SK-N-SH treated with all-trans-retinoic acid at 6 μM for 48 hours (cell line): ENCODE measurements around the gene APIP.

ENCODE experiments used
- ATAC-seq: fragments of 200-7000 bp; cut with Tn5 transposase; 3 replicates; pipeline ENCODE4 v1.9.1; 2020; ENCODE audit warnings: mild to moderate bottlenecking, moderate library complexity
- ARNTL ChIP-seq: fragments of 450-650 bp; formaldehyde crosslinking; IDR thresholded peaks from 2 replicates; pipeline ENCODE4 v1.5.0; 2020; ENCODE audit warnings: low read depth, mild to moderate bottlenecking, moderate library complexity, borderline replicate concordance
- BACH2 ChIP-seq: fragments of 250-450 bp; sonication (Bioruptor Pico); IDR thresholded peaks from 2 replicates; pipeline ENCODE4 v1.9.0; 2021; ENCODE audit warnings: mild to moderate bottlenecking, borderline replicate concordance
- CREB5 ChIP-seq: fragments of 250-450 bp; sonication (Bioruptor Pico); IDR thresholded peaks from 2 replicates; pipeline ENCODE4 v1.5.1; 2020; ENCODE audit warnings: low read depth, mild to moderate bottlenecking, moderate library complexity
- CSDC2 ChIP-seq: fragments of 250-450 bp; sonication (Bioruptor Pico); IDR thresholded peaks from 2 replicates; pipeline ENCODE4 v1.5.0; 2020; ENCODE audit warnings: mild to moderate bottlenecking, moderate library complexity
- CSRNP3 ChIP-seq: fragments of 250-450 bp; sonication (Bioruptor Pico); IDR thresholded peaks from 2 replicates; pipeline ENCODE4 v1.5.1; 2021; ENCODE audit warnings: mild to moderate bottlenecking, moderate library complexity
- ESRRG ChIP-seq: fragments of 250-450 bp; sonication (Bioruptor Pico); IDR thresholded peaks from 2 replicates; pipeline ENCODE4 v1.6.1; 2021; ENCODE audit warnings: mild to moderate bottlenecking
- GLIS3 ChIP-seq: fragments of 250-450 bp; sonication (Bioruptor Pico); IDR thresholded peaks from 2 replicates; pipeline ENCODE4 v1.5.0; 2020; ENCODE audit warnings: mild to moderate bottlenecking, moderate library complexity
- OSR1 ChIP-seq: fragments of 250-450 bp; sonication (Bioruptor Pico); IDR thresholded peaks from 2 replicates; pipeline ENCODE4 v1.8.0; 2022; ENCODE audit warnings: moderate library complexity, mild to moderate bottlenecking, inconsistent platforms
- RARB ChIP-seq: fragments of 250-450 bp; sonication (Bioruptor Pico); IDR thresholded peaks from 2 replicates; pipeline ENCODE4 v1.8.0; 2021; ENCODE audit warnings: mild to moderate bottlenecking, moderate library complexity
- SNAI2 ChIP-seq: fragments of 250-450 bp; sonication (Bioruptor Pico); IDR thresholded peaks from 2 replicates; pipeline ENCODE4 v1.5.0; 2020; ENCODE audit warnings: mild to moderate bottlenecking, moderate library complexity
- TCF4 ChIP-seq: fragments of 250-450 bp; sonication (Bioruptor Pico); IDR thresholded peaks from 2 replicates; pipeline ENCODE4 v1.8.0; 2021; ENCODE audit warnings: mild to moderate bottlenecking, moderate library complexity, borderline replicate concordance
- TOX ChIP-seq: fragments of 250-450 bp; sonication (Bioruptor Pico); IDR thresholded peaks from 2 replicates; pipeline ENCODE4 v1.8.0; 2021; ENCODE audit warnings: mild to moderate bottlenecking, moderate library complexity, borderline replicate concordance
- ZC3H10 ChIP-seq: fragments of 250-450 bp; sonication (Bioruptor Pico); IDR thresholded peaks from 2 replicates; pipeline ENCODE4 v1.5.1; 2021; ENCODE audit warnings: mild to moderate bottlenecking, moderate library complexity
- ZFP3 ChIP-seq: fragments of 250-450 bp; sonication (Bioruptor Pico); IDR thresholded peaks from 2 replicates; pipeline ENCODE4 v1.5.0; 2020; ENCODE audit warnings: mild to moderate bottlenecking, moderate library complexity
- ZFP30 ChIP-seq: fragments of 450-650 bp; formaldehyde crosslinking; IDR thresholded peaks from 2 replicates; pipeline ENCODE4 v1.5.0; 2022; ENCODE audit warnings: mild to moderate bottlenecking, moderate library complexity
- ZNF565 ChIP-seq: fragments of 450-650 bp; formaldehyde crosslinking; conservative IDR thresholded peaks from 2 replicates; pipeline ENCODE4 v1.5.0; 2020; ENCODE audit warnings: low read depth, mild to moderate bottlenecking, moderate library complexity
- ZNF8 ChIP-seq: fragments of 450-650 bp; formaldehyde crosslinking; IDR thresholded peaks from 2 replicates; pipeline ENCODE4 v1.5.0; 2020; ENCODE audit warnings: mild to moderate bottlenecking, moderate library complexity
- TF ChIP-seq, protein P1 (sequence below): fragments of 250-450 bp; sonication (Bioruptor Pico); IDR thresholded peaks from 2 replicates; pipeline ENCODE4 v1.8.0; 2021; ENCODE audit warnings: low read depth, mild to moderate bottlenecking, moderate library complexity, borderline replicate concordance
- TF ChIP-seq, protein P2 (sequence below): fragments of 250-450 bp; sonication (Bioruptor Pico); IDR thresholded peaks from 2 replicates; pipeline ENCODE4 v1.5.0; 2020; ENCODE audit warnings: mild to moderate bottlenecking, moderate library complexity

The APIP gene

GRCh38 chr11:34865261-34865660, 50.9 kb downstream of the APIP start (continued):
- no peak for TF ChIP-seq CREB5 (CRISPR knock-in tag)
- TF ChIP-seq BACH2 (CRISPR knock-in tag) = no peak
- no peak for TF ChIP-seq ESRRG (CRISPR knock-in tag)
- no peak for TF ChIP-seq ZNF565
- TF ChIP-seq, protein P1, sequence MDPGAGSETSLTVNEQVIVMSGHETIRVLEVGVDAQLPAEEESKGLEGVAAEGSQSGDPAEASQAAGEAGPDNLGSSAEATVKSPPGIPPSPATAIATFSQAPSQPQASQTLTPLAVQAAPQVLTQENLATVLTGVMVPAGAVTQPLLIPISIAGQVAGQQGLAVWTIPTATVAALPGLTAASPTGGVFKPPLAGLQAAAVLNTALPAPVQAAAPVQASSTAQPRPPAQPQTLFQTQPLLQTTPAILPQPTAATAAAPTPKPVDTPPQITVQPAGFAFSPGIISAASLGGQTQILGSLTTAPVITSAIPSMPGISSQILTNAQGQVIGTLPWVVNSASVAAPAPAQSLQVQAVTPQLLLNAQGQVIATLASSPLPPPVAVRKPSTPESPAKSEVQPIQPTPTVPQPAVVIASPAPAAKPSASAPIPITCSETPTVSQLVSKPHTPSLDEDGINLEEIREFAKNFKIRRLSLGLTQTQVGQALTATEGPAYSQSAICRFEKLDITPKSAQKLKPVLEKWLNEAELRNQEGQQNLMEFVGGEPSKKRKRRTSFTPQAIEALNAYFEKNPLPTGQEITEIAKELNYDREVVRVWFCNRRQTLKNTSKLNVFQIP = no peak
- no peak for TF ChIP-seq SNAI2
- no peak for TF ChIP-seq ZNF8 (CRISPR knock-in tag)
- no peak for TF ChIP-seq CSRNP3

DNA sequence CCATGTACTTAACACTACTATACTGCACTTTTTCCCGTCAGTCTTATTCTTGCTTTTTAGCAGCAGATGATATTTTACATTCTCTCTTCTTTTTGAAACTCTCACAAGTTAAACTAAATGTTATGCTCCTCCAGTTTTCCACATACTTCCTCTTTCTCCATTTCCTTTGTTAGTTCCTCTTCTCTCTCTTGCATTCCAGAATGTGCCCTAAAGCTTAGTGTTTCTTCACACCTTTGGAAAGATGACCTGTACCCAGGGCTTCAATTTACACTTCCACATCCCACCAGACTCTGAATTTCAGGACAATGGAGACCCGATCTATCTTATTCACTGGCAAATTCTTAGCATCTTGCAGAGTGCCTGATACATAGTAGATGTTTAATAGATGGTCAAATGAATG, 51.8 kb downstream of the APIP start:
- TF ChIP-seq ZC3H10 (CRISPR knock-in tag) (no peak), BACH2 (CRISPR knock-in tag) (no peak), CSRNP3 (no peak), GLIS3 (CRISPR knock-in tag) (no peak), ARNTL (CRISPR knock-in tag) (no peak), TCF4 (CRISPR knock-in tag) (no peak), ZNF565 (no peak), ESRRG (CRISPR knock-in tag) (no peak), ZFP3 (CRISPR knock-in tag) (no peak), TOX (no peak)
- no peak for ATAC-seq

DNA sequence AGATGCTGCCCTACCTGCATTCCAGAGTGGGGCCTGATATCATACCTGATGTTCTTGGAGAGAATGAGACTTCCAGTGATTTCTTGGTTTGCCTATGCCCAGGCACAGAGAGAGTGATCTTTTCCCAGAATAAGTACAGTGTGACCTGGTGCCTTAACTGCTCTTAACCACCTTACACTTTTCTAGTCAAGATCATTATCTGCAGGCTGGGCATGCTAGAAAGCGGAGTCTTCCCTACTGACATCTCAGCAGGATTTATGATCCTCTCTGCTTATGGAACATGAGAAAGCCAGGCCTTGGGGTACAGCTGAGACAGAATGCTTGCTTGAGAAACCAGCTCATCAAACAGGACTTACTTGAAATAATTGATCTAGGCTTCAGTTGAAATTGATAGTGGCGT, 53.1 kb downstream of the APIP start:
- ATAC-seq = no peak
- TF ChIP-seq TOX (no peak), RARB (CRISPR knock-in tag) (no peak), ESRRG (CRISPR knock-in tag) (no peak), SNAI2 (no peak), OSR1 (no peak), ZC3H10 (CRISPR knock-in tag) (no peak), ZFP3 (CRISPR knock-in tag) (no peak), CREB5 (CRISPR knock-in tag) (no peak), CSDC2 (no peak), ZFP30 (CRISPR knock-in tag) (no peak), ZNF565 (no peak), ARNTL (CRISPR knock-in tag) (no peak)
- TF ChIP-seq, protein P1 = no peak
- TF ChIP-seq, protein P2, sequence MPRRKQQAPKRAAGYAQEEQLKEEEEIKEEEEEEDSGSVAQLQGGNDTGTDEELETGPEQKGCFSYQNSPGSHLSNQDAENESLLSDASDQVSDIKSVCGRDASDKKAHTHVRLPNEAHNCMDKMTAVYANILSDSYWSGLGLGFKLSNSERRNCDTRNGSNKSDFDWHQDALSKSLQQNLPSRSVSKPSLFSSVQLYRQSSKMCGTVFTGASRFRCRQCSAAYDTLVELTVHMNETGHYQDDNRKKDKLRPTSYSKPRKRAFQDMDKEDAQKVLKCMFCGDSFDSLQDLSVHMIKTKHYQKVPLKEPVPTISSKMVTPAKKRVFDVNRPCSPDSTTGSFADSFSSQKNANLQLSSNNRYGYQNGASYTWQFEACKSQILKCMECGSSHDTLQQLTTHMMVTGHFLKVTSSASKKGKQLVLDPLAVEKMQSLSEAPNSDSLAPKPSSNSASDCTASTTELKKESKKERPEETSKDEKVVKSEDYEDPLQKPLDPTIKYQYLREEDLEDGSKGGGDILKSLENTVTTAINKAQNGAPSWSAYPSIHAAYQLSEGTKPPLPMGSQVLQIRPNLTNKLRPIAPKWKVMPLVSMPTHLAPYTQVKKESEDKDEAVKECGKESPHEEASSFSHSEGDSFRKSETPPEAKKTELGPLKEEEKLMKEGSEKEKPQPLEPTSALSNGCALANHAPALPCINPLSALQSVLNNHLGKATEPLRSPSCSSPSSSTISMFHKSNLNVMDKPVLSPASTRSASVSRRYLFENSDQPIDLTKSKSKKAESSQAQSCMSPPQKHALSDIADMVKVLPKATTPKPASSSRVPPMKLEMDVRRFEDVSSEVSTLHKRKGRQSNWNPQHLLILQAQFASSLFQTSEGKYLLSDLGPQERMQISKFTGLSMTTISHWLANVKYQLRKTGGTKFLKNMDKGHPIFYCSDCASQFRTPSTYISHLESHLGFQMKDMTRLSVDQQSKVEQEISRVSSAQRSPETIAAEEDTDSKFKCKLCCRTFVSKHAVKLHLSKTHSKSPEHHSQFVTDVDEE (CRISPR knock-in tag) = no peak
